VCaP (cell line): ENCODE measurements around the gene TGFA.
A peak's percentile ranks its signal among the peaks of the same experiment; 100 is the strongest.

Experiments used
- H3K27ac ChIP-seq: fragments of 450-650 bp; 2 replicates; pipeline ENCODE4 v1.5.1; 2017
- CTCF ChIP-seq: fragments of 450-650 bp; conservative IDR thresholded peaks from 2 replicates; pipeline ENCODE4 v1.5.1; 2017; ENCODE audit warnings: mild to moderate bottlenecking, moderate library complexity

The TGFA gene

GRCh38 chr2:70516596-70516995 lies 37.0 kb downstream of the TGFA start:
- H3K27ac ChIP-seq: no peak overlapping the region
- TF ChIP-seq CTCF: no peak

GRCh38 chr2:70515938-70516337 lies 37.7 kb downstream of the TGFA start:
- no peak for TF ChIP-seq CTCF
- peak overlapping the region; percentile 79; the same call in 1 of the 2 replicates for H3K27ac ChIP-seq

GRCh38 chr2:70514612-70515055 lies 39.0 kb downstream of the TGFA start:
- H3K27ac ChIP-seq: peak overlapping the region; percentile 79
- no peak for TF ChIP-seq CTCF

GRCh38 chr2:70513738-70514137 lies 39.9 kb downstream of the TGFA start:
- no peak for TF ChIP-seq CTCF
- peak overlapping the region; percentile 79 for H3K27ac ChIP-seq

DNA sequence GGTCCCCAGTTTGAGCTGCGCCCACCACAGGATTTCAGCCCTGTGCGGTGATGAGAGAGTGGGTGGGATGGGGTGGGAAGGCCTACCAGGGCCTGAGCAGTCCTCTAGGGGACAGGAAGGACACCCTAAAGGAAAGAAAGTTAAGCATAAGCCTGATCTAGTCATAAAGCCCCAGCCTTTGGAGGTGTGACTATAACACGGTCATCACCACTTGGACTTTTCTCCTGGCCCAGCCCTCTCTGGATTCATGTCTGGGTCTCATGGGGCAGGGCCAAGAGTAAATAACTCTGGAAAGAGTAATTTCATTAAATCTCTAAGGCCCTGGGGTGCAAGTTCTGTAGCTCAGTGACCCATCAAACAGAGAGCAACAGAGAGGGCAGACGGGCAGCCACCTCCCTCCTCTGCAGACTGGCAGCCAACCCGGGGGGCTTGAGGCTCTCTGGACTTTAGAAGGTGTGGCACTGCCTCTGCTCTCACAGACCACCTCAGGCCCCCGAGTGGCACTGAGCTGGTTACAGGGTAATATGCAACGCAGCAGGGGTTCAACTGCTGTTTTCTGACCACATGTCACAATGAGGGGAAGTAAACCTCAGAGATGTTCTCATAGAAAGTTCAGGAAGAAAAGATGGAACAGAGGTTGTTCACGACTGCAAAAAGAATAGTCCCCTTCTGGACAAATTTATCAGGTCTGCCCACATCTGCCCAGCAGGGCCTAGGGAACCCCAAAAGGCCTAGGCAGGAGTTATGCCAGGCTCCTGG lies 41.5 kb downstream of the TGFA start:
- no peak overlapping the region; the same call in 1 of the 2 replicates for H3K27ac ChIP-seq
- TF ChIP-seq CTCF: no peak

- TF ChIP-seq CTCF: no peak
These were observed 43.3 kb downstream of the TGFA start for GRCh38 chr2:70510313-70510712.

GRCh38 chr2:70509565-70509964 lies 44.1 kb downstream of the TGFA start:
- no peak for TF ChIP-seq CTCF
- no peak overlapping the region for H3K27ac ChIP-seq

More at GRCh38 chr2:70510313-70510712, 43.3 kb downstream of the TGFA start:
- H3K27ac ChIP-seq: no peak overlapping the region
